ENCODE data around the gene ERC1.
A peak's percentile ranks its signal among the peaks of the same experiment; 100 is the strongest.

Gene ERC1

GRCh38 chr12:990661-991349 is at the start of gene ERC1:
TSS of gene ERC1 (plus strand) at chr12:991223. CDS start at chr12:1027904, 36,681 bp downstream.
- peak within 1 kb of the TSS; percentile 93 for H3K4me3 Mint-ChIP-seq
- H3K4me1 Mint-ChIP-seq = peaks cover 29% of the 10 kb centered on the region
- no peaks in the 10 kb centered on the region for H3K9me3 Mint-ChIP-seq
- DNase-seq (ENCODE audit: low spot score in 2 of 2) (peak; percentile 67 to 77), ATAC-seq (replicated peaks; ENCODE audit: extremely low read depth, poor library complexity, severe bottlenecking) (peak; percentile 76)
- H3K36me3 Mint-ChIP-seq (ENCODE audit: insufficient read depth) = peaks cover 12% of the 10 kb centered on the region
- no peaks in the 10 kb centered on the region for H3K27me3 Mint-ChIP-seq
- H3K27ac Mint-ChIP-seq (ENCODE audit: low read depth) = peak within 1 kb of the TSS; percentile 95

- Mint-ChIP-seq H3K36me3 (ENCODE audit: insufficient read depth) (peaks cover 37% of the 10 kb centered on the region), H3K4me3 (no peak overlapping the region), H3K9me3 (no peaks in the 10 kb centered on the region), H3K27me3 (no peaks in the 10 kb centered on the region), H3K4me1 (peaks cover 26% of the 10 kb centered on the region), H3K27ac (ENCODE audit: low read depth) (peak overlapping the region; percentile 41)
- ATAC-seq (replicated peaks; ENCODE audit: extremely low read depth, poor library complexity, severe bottlenecking) (no peak), DNase-seq (ENCODE audit: low spot score in 2 of 2) (no peak)
Measured at GRCh38 chr12:943051-943450, 48.0 kb upstream of the ERC1 start.

GRCh38 chr12:944211-944610 is 46.8 kb upstream of the ERC1 start:
- DNase-seq (ENCODE audit: low spot score in 2 of 2) (no peak), ATAC-seq (replicated peaks; ENCODE audit: extremely low read depth, poor library complexity, severe bottlenecking) (no peak)
- H3K4me3 Mint-ChIP-seq = no peak overlapping the region
- H3K9me3 Mint-ChIP-seq = no peaks in the 10 kb centered on the region
- peaks cover 40% of the 10 kb centered on the region for H3K36me3 Mint-ChIP-seq (ENCODE audit: insufficient read depth)
- H3K4me1 Mint-ChIP-seq = peaks cover 35% of the 10 kb centered on the region
- peak overlapping the region; percentile 41 for H3K27ac Mint-ChIP-seq (ENCODE audit: low read depth)
- H3K27me3 Mint-ChIP-seq = no peaks in the 10 kb centered on the region

- H3K4me3 Mint-ChIP-seq = peak overlapping the region; percentile 10
- peaks cover 36% of the 10 kb centered on the region for H3K4me1 Mint-ChIP-seq
- no peak for ATAC-seq (replicated peaks; ENCODE audit: extremely low read depth, poor library complexity, severe bottlenecking)
- H3K9me3 Mint-ChIP-seq = no peaks in the 10 kb centered on the region
- no peaks in the 10 kb centered on the region for H3K27me3 Mint-ChIP-seq
- peaks cover 40% of the 10 kb centered on the region for H3K36me3 Mint-ChIP-seq (ENCODE audit: insufficient read depth)
- DNase-seq (ENCODE audit: low spot score in 2 of 2) = no peak
- H3K27ac Mint-ChIP-seq (ENCODE audit: low read depth) = peak overlapping the region; percentile 59
Measured at GRCh38 chr12:946212-946611, 44.8 kb upstream of the ERC1 start.

GRCh38 chr12:946631-947030 is 44.4 kb upstream of the ERC1 start:
- DNase-seq (ENCODE audit: low spot score in 2 of 2) (no peak), ATAC-seq (replicated peaks; ENCODE audit: extremely low read depth, poor library complexity, severe bottlenecking) (no peak)
- Mint-ChIP-seq H3K27ac (ENCODE audit: low read depth) (peak overlapping the region; percentile 59), H3K27me3 (no peaks in the 10 kb centered on the region), H3K4me3 (peak overlapping the region; percentile 10), H3K36me3 (ENCODE audit: insufficient read depth) (peaks cover 40% of the 10 kb centered on the region), H3K4me1 (peaks cover 36% of the 10 kb centered on the region), H3K9me3 (no peaks in the 10 kb centered on the region)

GRCh38 chr12:948238-948637 is 42.8 kb upstream of the ERC1 start:
- Mint-ChIP-seq H3K4me1 (peaks cover 36% of the 10 kb centered on the region), H3K9me3 (no peaks in the 10 kb centered on the region), H3K27ac (ENCODE audit: low read depth) (no peak overlapping the region), H3K36me3 (ENCODE audit: insufficient read depth) (peaks cover 33% of the 10 kb centered on the region), H3K27me3 (no peaks in the 10 kb centered on the region), H3K4me3 (peak overlapping the region; percentile 89)
- ATAC-seq (replicated peaks; ENCODE audit: extremely low read depth, poor library complexity, severe bottlenecking) = no peak
- DNase-seq (ENCODE audit: low spot score in 2 of 2) = no peak

- H3K4me3 Mint-ChIP-seq = peak within 1 kb of the TSS; percentile 89
- H3K4me1 Mint-ChIP-seq = peaks cover 29% of the 10 kb centered on the region
Measured at GRCh38 chr12:949453-950191, 41.4 kb upstream of the ERC1 start, which contains the start of gene RAD52. TSS of gene RAD52 (minus strand) at chr12:949694. CDS start at chr12:933058, 16,636 bp downstream.

GRCh38 chr12:951176-951575 is 39.8 kb upstream of the ERC1 start:
- Mint-ChIP-seq H3K4me3 (no peak overlapping the region), H3K9me3 (no peaks in the 10 kb centered on the region), H3K27ac (ENCODE audit: low read depth) (peak overlapping the region; percentile 51), H3K27me3 (no peaks in the 10 kb centered on the region), H3K4me1 (peaks cover 23% of the 10 kb centered on the region), H3K36me3 (ENCODE audit: insufficient read depth) (peaks cover 22% of the 10 kb centered on the region)
- DNase-seq (ENCODE audit: low spot score in 2 of 2) = no peak
- no peak for ATAC-seq (replicated peaks; ENCODE audit: extremely low read depth, poor library complexity, severe bottlenecking)

More at GRCh38 chr12:949453-950191, 41.4 kb upstream of the ERC1 start, which contains the start of gene RAD52:
- H3K27me3 Mint-ChIP-seq = no peaks in the 10 kb centered on the region
- H3K27ac Mint-ChIP-seq (ENCODE audit: low read depth) = peak within 1 kb of the TSS; percentile 89
- no peaks in the 10 kb centered on the region for H3K9me3 Mint-ChIP-seq
- peaks cover 24% of the 10 kb centered on the region for H3K36me3 Mint-ChIP-seq (ENCODE audit: insufficient read depth)
- DNase-seq (ENCODE audit: low spot score in 2 of 2) (peak; percentile 91 to 95), ATAC-seq (replicated peaks; ENCODE audit: extremely low read depth, poor library complexity, severe bottlenecking) (peak; percentile 85)

GRCh38 chr12:953776-954175 is 37.2 kb upstream of the ERC1 start:
- no peak overlapping the region for H3K27ac Mint-ChIP-seq (ENCODE audit: low read depth)
- H3K9me3 Mint-ChIP-seq = no peaks in the 10 kb centered on the region
- H3K36me3 Mint-ChIP-seq (ENCODE audit: insufficient read depth) = peaks cover 12% of the 10 kb centered on the region
- ATAC-seq (replicated peaks; ENCODE audit: extremely low read depth, poor library complexity, severe bottlenecking) (no peak), DNase-seq (ENCODE audit: low spot score in 2 of 2) (no peak)
- no peaks in the 10 kb centered on the region for H3K27me3 Mint-ChIP-seq
- H3K4me1 Mint-ChIP-seq = peaks cover 5% of the 10 kb centered on the region
- H3K4me3 Mint-ChIP-seq = no peak overlapping the region

- Mint-ChIP-seq H3K9me3 (no peaks in the 10 kb centered on the region), H3K36me3 (ENCODE audit: insufficient read depth) (peaks cover 7% of the 10 kb centered on the region), H3K27me3 (no peaks in the 10 kb centered on the region), H3K4me3 (no peak overlapping the region), H3K27ac (ENCODE audit: low read depth) (no peak overlapping the region), H3K4me1 (no peaks in the 10 kb centered on the region)
- no peak for ATAC-seq (replicated peaks; ENCODE audit: extremely low read depth, poor library complexity, severe bottlenecking)
- no peak for DNase-seq (ENCODE audit: low spot score in 2 of 2)
Measured at GRCh38 chr12:954741-955140, 36.3 kb upstream of the ERC1 start.

GRCh38 chr12:955939-956338 is 35.1 kb upstream of the ERC1 start:
- Mint-ChIP-seq H3K9me3 (no peaks in the 10 kb centered on the region), H3K36me3 (ENCODE audit: insufficient read depth) (no peaks in the 10 kb centered on the region), H3K27ac (ENCODE audit: low read depth) (no peak overlapping the region), H3K4me3 (no peak overlapping the region), H3K4me1 (no peaks in the 10 kb centered on the region), H3K27me3 (no peaks in the 10 kb centered on the region)
- ATAC-seq (replicated peaks; ENCODE audit: extremely low read depth, poor library complexity, severe bottlenecking) (no peak), DNase-seq (ENCODE audit: low spot score in 2 of 2) (no peak)

GRCh38 chr12:958588-959123 is 32.4 kb upstream of the ERC1 start:
- Mint-ChIP-seq H3K27me3 (no peaks in the 10 kb centered on the region), H3K4me1 (peaks cover 8% of the 10 kb centered on the region), H3K4me3 (no peak overlapping the region), H3K36me3 (ENCODE audit: insufficient read depth) (no peaks in the 10 kb centered on the region), H3K27ac (ENCODE audit: low read depth) (no peak overlapping the region), H3K9me3 (no peaks in the 10 kb centered on the region)
- no peak for ATAC-seq (replicated peaks; ENCODE audit: extremely low read depth, poor library complexity, severe bottlenecking)
- DNase-seq (ENCODE audit: low spot score in 2 of 2) = no peak

GRCh38 chr12:966724-967123 is 24.3 kb upstream of the ERC1 start:
- no peak for DNase-seq (ENCODE audit: low spot score in 2 of 2)
- no peak for ATAC-seq (replicated peaks; ENCODE audit: extremely low read depth, poor library complexity, severe bottlenecking)
- H3K27me3 Mint-ChIP-seq = no peaks in the 10 kb centered on the region
- H3K36me3 Mint-ChIP-seq (ENCODE audit: insufficient read depth) = no peaks in the 10 kb centered on the region
- peaks cover 4% of the 10 kb centered on the region for H3K4me1 Mint-ChIP-seq
- H3K4me3 Mint-ChIP-seq = no peak overlapping the region
- no peak overlapping the region for H3K27ac Mint-ChIP-seq (ENCODE audit: low read depth)
- no peaks in the 10 kb centered on the region for H3K9me3 Mint-ChIP-seq
